A172 (cell line): ENCODE results near the gene PAFAH1B1. TPM values are rescaled to one million over a fixed set of nuclear protein-coding genes. Genes with fewer than 3 reads are reported as not detected.
"Not testable (repeated sequence)": the region's sequence is repeated elsewhere in the genome, so short reads cannot be mapped to it uniquely, and the experiment has no call there.

Experiments
- DNase-seq: peaks from one replicate; pipeline ENCODE4 v3.0.0-alpha.2; 2015; ENCODE audit warnings: low spot score
- total RNA-seq: library from RNA; depleted of rRNA; stranded (reverse); fragments of >200 nt; shearing (Covaris generic); gene quantifications from 2 replicates; pipeline ENCODE4 v1.2.3, GENCODE V29; 2014

Gene PAFAH1B1
- total RNA-seq, 1 experiment from 2014 or later = 79.1 TPM

DNA sequence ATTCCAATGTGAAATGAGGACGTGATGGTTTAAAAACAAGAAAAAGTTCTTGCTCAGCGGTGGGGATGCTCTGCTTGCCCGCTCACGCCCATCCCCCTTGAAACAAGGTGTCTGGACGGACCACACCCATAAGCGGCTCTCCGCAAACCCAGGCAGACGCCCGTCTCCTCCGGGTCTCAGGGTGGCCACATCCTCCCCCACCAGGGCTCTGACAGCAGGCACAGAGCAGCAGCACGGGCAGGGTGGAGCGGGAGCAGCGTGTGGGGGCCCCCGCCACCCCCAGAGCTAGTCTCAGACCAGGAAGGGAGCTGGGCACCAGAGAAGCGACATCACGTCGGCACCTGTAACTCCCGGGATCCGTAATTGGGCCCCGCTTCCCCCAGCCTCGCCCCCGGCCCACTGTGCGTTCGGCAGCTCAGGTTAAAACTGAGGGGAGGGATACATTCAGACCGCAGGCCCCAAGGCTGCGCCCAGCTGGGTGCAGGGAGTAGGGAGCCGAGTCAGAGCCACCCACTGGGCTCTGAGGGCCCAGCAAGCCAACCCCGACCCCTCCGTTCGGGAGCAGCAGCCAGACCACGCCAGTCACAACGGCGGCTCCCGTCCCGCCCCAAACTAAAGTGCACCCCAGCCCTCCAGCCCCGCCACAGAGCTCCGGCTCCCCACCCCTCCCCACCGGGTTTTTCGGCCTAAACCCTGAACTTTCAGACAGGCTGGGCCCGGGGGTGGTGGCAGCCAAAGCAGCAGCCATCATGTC, 96.1 kb downstream of the PAFAH1B1 start:
- no peak for DNase-seq

DNA sequence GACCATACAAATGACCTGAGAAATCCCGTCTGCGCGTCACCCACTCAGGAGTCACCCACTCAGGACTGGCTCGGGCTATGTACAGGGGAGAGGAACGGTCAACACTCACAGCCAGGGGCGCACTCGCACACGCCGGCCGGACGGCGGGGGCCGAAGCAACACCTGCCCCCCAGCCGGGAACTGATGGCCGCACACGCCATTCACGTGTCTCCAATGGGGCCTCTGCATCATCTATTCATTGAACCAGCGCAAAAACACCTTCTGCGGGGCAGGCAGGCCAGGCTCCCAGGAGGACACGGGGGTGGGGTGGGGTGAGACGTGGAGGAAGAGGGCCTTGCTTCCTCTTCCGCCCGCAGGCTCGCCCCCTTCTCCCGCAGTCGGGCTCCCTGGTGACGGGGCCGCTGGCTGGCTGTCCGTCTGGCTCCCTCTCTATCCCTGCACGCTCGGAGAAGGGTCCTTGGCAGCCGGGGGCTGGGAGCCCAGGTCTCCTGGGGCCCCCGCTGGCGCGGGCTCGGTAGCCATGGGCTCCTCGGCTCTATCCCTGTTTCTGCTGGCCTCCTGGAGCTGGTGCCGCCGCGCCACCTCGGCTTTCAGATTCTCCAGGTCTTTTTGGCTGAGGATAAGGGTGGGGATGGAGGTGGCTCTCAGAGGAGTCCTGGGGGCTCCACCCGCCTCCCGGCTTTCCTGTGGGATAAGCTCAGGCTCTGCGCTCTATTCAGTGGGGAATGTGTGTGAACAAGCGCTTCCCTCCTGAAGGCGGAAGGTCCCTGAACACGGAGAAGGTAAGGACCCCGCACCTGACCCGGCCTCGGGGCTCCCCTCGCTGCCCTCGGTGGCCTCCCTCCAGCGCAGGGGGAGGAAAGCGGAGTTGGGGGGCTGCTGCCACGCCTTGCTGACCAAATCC, 97.0 kb downstream of the PAFAH1B1 start:
- DNase-seq = no peak

DNA sequence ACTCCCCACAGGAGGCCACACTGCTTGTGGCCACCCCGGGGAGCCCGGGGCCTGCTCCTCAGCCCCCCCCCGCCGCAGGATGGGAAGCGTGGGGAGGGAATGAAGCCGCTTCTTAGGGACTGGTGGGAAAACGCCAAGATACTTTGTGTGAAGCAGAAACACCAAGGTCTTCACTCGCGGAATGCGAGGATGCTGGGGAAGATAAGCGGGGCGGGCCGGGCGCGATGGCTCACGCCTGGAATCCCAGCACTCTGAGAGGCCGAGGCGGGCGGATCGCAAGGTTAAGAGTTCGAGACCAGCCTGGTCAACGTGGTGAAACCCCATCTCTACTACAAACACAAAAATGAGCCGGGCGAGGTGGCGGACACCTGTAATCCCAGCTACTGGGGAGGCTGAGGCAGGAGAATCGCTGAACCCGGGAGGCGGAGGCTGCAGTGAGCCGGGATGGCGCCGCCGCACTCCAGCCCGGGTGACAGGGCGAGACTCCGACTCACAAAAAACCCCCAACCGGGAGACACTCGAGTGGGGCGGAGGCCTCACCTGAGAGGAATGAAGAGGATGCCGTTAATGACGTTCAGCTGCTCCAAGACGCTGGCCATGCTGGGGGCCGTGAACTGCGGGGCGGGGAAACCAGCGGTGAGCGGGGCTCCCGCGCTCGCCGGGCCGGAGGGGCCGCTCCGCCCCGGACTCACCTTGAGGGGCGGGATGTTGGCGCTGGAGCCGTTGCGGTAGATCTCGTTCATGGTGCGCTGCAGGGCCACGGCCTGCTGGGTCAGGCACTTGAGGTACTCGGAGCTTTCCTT, 97.8 kb downstream of the PAFAH1B1 start:
- no peak for DNase-seq

DNA sequence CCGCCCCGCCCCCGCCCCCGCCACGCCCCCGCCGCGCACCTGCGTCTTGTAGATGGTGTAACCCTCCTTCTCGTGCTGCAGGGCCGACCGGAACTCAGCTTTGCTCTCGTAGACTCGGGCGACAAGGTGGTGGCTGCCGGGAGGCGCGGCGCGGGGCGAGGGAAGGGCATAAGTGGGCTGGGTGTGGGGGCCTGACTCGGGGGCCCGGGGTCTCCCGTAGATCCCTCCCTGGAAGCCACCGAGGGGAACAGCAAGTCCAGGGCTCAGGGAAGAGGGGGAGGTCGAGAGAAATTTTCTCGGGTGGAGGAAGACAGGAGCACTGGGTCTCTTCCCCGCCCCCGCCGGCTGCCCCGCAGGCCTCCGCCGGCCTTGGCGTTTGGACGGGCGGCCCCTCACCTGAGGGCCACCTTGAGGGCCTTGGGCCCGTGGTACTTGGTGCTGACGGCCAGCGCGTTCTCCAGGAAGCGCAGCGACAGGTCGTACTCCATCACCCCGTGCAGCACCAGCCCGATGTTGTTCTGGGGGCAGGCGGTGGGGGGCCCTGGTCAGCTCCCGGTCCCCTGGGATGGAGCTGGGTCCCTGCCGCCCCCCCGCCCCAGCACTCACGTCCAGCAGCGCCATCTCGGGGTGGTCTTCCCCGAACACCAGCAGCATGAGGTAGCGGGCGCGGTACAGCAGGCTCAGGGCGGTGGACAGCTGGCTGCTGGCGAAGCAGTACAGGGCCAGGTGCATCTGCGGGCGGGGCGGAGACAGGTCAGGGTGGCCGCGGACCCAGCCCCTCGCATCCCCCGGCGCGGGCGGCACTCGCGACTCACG, 98.7 kb downstream of the PAFAH1B1 start:
- DNase-seq = no peak

DNA sequence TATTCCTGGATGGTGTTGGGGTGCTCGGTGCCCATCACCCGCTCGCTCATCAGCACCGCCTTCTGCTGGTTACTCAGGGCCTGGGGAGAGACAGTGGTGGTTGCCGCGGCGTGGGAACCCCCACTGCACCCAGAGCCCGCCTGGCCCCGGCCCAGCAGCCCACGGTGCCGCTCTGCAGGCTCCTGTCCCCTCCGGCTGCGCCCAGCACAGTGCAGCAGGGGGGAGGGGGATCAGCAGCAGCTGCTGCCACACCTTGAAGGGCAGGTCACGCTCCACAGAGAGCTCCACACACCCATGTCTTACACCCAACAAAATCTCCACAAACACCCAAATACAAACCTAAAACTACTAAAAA, 99.3 kb downstream of the PAFAH1B1 start:
- no peak for DNase-seq

DNA sequence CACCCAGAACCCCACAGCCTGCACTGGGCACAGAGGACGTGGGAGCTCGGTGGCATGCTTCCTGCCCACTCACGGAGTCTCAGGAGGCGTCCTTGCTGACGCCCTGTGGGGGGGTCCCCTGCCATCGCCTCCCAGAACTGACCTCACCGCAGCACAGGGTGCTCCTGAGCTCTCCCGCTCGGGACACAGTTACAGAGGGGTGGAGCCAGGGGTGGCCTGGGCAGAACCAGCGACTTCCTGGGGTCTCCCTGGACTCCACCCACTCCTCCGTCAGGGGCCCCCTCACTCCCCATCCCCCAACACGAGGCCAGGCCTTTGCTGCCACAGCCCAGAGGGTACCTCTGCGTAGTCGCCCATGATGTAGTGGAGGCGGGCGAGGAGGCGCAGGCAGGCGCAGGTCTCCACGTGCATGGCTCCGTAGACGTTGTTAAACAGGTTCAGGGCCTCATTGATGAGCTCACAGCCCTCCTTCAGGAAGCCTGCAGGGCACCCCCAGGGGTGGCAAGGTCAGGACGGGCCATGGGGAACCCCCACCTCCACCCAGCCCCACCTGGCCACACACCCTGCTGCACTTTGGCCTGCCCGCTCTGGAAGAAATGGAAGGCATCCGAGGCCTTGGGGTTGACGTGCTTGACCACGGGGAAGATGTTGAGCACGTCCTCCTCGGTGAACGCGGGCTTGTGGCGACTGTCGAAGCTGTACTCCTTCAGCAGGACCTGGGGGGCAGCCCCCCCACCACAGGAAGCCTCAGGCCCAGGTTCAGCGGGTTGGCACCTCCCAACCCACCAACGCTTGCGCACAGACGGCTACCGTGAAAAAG, 100.3 kb downstream of the PAFAH1B1 start:
- DNase-seq = no peak

DNA sequence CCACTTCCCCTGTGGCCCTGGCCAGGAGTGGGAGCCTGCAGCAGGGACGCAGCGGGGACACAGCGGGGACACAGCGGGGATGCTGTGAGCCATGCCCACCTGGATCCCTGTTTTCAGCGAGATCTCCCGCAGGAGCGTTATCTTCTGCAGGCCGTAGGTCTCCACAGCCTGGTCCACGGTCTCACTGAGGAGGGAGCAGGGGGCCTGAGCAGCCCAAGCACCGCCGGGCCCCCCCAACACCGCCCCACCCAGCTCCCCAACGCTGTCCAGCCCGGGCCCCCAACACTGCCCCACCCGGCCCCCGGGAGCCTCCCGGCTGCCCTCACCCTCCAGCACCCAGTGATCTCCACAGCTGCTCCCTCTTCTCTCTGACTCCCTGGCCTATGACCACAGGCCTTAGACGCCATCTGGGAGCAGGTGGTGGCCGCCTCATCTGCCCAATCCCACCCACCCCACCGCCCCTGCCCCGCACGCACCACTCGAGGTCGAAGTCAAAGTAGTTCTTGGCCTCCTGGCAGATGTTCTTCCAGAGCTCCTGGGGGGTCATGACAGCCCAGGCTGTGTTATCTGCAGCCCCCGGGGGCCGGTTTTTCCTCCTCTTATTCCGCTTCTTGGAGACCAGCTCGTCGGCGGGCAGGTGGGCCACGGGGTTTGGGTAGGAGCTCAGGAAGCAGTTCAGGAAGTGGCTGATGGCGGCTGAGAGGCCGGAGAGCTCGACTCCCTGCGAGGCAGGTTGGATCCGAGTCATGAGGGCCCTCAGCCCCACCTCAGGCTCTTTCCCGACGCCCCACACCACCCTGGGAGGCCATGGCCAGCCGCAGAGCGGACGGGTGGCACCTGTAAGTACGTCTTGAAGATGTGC, 101.2 kb downstream of the PAFAH1B1 start:
- no peak for DNase-seq

DNA sequence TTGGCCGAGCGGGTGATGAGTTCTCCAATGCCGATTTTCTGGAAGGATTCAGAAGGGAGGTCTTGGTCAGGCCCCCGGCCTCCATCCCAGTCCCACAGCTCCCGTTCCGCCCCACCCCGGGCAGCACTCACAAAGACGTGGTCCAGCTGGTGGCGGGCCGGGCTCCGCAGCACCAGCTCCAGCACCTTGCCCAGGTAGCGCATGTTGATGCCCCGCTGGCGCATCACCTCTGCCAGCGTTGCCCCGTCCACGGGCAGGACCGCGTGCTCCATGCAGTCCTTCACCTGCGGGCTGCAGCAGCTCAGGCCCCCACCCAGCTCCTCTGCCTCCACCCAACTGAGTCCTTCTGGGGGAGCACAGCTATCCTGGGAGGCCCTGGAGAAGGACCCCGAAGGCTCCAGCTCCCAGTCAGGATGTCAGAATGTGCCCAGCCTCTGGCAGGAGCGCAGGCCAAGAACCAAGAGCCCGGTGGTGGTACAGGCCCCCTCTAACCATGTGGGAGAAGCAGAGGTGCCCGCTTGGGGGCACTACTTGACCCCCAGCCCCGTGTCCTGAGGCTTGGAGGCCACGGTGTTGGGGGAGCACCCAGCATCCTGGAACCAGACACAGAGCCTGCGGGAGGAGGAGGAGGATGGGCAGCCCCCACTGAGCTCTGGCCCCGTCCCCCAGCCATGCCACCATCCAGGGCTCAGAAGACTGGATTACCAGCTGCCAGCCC, 101.9 kb downstream of the PAFAH1B1 start:
- no peak for DNase-seq

DNA sequence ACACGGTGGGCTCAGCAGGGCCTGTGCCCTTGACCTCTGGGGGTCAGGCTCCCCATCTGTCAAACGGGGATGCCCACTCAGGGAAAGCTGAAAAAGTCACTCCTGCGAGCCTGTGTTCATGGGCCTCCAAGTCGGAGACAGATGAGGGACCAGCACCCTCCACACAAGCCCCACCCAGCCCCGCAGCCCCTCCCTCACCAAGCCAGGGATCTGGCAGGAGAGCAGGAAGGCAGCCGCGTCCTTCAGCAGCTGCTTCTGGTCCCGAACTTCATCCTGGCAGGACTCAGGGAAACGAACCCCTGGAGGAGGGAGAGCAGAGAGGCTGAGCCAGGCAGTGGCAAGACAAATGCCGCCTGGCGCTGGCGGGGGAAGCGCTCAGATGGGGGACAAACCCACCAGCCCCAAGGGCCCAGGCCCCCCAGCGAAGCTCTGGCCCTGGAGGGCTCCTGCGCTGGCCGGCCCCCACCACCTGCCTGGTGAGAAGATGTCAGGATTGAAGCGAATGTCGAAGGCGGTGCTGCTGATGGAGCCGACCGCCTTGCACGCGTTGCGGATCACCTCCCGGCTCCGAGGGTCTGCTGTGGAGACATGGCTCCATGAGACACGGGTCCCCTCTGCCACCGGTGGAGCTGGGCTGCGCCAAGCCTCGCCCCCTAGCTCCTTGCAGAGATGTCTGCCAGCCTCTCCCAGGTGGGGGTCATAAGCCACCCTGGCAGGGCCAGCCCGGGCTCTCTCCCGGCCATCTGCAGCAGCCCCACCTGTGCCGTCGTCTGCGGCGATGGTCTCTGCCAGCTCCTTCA, 102.7 kb downstream of the PAFAH1B1 start:
- no peak for DNase-seq

DNA sequence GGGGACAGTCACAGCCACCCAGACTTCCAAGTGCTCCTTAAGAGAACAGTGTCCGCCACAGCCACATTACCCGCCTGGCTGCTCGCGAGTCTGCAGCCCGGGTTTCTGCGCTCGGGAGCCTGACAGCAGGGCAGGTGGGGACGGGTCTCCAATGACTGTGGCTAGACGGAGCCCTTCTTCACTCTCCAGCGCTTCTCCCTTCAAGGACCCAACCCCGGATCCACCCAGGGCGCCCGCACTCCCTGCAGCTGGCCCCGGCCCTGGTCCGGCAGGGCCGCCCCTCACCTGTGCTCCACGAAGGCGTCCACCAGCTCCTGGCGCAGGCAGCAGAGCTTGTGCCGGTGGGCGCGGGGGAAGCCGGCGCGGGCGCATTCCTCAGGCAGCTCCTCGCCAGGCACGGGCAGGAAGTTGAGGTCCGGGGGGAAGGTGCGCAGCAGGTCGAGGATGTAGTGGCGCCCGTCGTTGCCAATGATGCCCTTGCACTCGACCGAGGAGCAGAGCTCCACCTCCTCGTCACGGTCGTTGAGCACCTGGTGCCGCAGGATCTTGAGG, 104.2 kb downstream of the PAFAH1B1 start:
- no peak for DNase-seq

DNA sequence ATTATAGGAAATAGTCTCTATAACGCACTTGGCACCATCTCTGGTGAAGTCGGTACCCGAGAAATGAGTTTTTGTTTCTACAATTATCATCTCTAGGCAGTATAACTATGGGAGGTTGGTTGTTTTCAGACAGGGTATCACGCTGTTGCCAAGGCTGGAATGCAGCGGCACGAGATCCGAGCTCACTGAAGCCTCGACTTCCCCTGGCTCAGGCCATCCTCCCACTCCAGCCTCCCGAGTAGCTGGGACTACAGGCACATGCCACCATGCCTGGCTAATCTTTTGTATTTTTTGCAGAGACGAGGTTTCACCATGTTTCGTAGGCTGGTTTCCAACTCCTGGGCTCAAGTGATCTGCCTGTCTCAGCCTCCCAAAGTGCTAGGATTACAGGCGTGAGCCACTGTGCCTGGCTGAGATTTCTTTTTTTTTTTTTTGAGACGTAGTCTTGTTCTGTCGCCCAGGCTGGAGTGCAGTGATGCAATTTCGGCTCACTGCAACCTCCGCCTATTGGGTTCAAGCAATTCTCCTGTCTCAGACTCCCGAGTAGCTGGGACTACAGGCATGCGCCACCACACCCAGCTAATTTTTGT, 105.9 kb downstream of the PAFAH1B1 start:
- not testable (repeated sequence) for DNase-seq

DNA sequence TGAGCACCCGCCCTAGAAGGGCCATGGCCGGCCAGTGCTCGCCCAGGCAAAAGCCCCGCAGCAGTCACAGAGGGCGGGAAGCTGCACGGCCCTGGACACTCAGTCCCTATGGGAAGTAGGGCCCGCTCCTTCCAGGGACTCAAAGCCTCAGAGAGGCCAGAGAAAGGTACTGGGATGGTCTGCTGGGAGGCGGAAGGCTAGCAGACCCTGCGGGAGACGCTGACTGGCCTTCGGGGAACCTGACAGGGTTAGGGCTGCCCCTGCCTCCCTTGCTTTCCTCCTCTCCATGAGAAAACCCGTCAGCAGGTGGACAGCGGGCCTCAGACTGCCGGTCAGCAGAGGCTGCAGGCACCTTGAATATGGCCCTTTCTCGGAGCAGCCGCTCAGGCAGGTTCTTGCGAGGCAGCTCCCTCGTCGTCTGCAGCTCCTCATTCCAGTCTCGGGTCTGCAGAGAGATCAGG, 106.6 kb downstream of the PAFAH1B1 start:
- DNase-seq = no peak

DNA sequence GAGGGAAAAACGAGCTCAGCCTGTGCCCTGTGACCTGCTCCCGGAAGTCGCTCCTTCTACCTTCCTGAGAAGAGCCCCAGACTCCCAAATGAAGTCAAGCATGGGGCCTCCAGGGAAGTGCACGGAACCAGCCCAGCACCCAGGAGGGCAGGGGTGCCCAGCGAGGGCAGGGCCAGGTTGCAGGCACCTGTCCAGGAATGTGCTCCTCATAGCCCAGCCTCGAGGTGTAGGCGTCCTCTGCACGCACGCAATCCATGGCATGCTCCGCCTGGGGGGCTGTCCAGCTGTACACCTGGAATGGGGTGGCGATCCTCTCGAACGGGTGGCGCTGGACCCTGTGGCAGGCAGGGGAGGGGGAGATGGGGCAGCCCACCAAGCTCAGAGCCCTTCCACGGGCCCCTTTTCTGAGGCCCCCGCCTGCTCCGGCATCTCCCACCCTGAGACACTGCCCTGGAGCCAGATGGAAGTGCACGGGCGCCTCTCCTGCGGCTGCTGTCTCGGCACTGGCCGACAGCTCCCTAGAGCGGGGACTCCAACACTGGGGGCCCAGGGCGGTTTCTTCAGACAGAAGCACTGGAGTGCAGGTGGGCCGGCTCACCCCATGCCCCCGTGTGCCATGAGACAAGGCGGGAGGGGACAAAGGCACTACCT, 107.2 kb downstream of the PAFAH1B1 start:
- DNase-seq = no peak

DNA sequence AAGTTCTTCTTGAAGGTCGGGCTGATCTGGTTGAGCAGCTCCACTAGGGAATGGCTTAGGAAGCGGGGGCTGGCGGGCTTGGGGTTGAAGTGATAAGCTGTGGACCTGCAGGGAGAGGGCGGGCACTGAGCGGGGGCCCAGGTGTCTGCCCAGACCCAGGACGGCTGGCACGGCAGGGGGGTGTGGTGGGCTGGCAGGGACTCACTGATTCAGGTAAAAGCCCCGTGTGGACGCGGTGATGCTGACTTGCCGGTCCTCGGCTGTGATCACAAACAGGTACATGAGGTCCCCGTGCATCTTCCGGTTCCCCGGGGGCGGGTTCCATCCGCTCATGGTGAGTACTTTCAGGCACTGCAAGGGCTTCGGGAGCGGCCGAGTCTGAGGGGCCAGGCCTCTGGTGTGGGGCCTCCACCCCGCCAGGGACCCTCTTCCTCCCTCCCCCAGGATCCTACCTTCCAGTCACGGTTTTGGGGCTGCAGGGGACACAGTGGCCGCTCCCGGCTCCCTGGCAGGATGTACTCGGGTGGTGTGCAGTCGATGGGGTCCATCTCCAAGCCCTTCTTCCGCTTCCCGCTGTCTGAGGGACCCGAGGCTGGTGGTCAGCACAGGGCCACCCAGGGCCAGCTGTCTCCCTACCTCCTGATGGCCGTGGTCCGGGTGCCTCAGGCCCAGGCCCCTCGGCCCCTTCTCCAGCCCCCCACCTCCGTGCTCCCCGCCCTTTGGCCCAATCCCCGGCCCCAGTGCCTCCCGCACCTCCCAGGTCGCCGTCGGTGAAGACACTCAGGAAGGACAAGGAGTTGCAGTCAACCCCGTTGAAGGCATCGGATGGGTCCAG, 107.9 kb downstream of the PAFAH1B1 start:
- DNase-seq = no peak

DNA sequence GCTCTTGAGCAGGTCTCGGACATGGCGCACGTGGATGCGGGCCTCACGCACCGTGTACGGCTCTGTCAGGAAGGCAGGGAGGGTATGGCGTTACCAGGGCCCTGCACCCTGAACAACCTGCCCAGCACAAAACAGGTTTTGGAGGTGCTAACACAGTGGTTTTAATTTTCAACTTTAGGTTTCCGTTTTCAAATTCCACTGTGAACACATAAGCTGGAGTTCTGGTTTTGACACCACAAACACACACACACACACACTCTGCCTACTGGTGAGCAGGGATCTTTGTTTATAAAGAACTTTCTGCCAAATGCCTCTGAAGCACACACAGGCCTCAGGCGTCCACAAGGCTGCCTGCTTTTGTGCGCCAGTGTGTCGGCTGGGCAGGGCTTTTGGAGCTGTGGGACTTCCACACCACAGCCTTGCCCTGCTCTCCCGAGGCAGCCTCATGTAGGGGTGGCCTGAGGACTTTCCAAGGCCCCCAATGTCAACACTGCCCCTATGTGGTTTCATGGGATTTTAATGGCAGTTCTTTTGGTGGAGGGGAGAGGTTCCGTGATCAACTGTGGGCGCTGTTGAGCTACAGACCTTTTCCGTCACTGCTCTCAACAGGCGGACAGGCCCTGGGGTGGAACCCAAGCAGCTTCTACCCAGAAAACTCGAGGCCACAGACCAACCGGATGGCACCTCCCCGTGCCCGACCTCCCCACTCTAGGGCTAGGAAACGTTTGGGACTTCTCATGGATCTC, 108.7 kb downstream of the PAFAH1B1 start:
- no peak for DNase-seq
